Nephron progenitor cell (in vitro differentiated cells): ENCODE results near the gene SRPRB.

Source experiments
- DNase-seq: peaks from one replicate; pipeline ENCODE4 v3.0.0; 2021
- H3K27ac Mint-ChIP-seq: 2 replicates; pipeline ENCODE4 v1.8.0; 2021; ENCODE audit warnings: mild to moderate bottlenecking, moderate library complexity, mixed read lengths
- H3K27me3 Mint-ChIP-seq: 2 replicates; pipeline ENCODE4 v1.8.0; 2021; ENCODE audit warnings: mild to moderate bottlenecking, low read depth, mixed read lengths; ENCODE audit not compliant: poor library complexity
- H3K36me3 Mint-ChIP-seq: 2 replicates; pipeline ENCODE4 v1.8.0; 2021; ENCODE audit warnings: low read depth, mixed read lengths
- H3K4me1 Mint-ChIP-seq: 2 replicates; pipeline ENCODE4 v1.8.0; 2021; ENCODE audit warnings: mixed read lengths
- H3K4me3 Mint-ChIP-seq: 2 replicates; pipeline ENCODE4 v1.8.0; 2021; ENCODE audit warnings: mild to moderate bottlenecking, moderate library complexity, mixed read lengths
- H3K9me3 Mint-ChIP-seq: 2 replicates; pipeline ENCODE4 v1.8.0; 2021; ENCODE audit warnings: mild to moderate bottlenecking, moderate library complexity, mixed read lengths
- CTCF ChIP-seq: fragments of 200-600 bp; sonication (generic); IDR thresholded peaks from 2 replicates; pipeline ENCODE4 v1.5.0; 2021; ENCODE audit warnings: antibody characterized with exemption

The SRPRB gene

GRCh38 chr3:133759740-133760305 is 45.8 kb upstream of the SRPRB start:
- no peaks in the 10 kb centered on the region for H3K36me3 Mint-ChIP-seq
- no peak overlapping the region for H3K4me3 Mint-ChIP-seq
- H3K9me3 Mint-ChIP-seq, result no peaks in the 10 kb centered on the region
- no peak overlapping the region for H3K27ac Mint-ChIP-seq
- peaks cover 27% of the 10 kb centered on the region for H3K27me3 Mint-ChIP-seq
- no peak for TF ChIP-seq CTCF
- no peak for DNase-seq
- H3K4me1 Mint-ChIP-seq, result no peaks in the 10 kb centered on the region

GRCh38 chr3:133760916-133761315 is 44.7 kb upstream of the SRPRB start:
- Mint-ChIP-seq H3K4me3 (no peak overlapping the region), H3K27ac (no peak overlapping the region), H3K27me3 (peaks cover 34% of the 10 kb centered on the region), H3K9me3 (no peaks in the 10 kb centered on the region), H3K4me1 (no peaks in the 10 kb centered on the region), H3K36me3 (no peaks in the 10 kb centered on the region)
- TF ChIP-seq CTCF, result no peak
- no peak for DNase-seq

GRCh38 chr3:133761605-133762484 is 43.8 kb upstream of the SRPRB start:
- no peak for DNase-seq

GRCh38 chr3:133762539-133762938 is 43.1 kb upstream of the SRPRB start:
- H3K27me3 Mint-ChIP-seq, result peaks cover 41% of the 10 kb centered on the region
- H3K9me3 Mint-ChIP-seq, result no peaks in the 10 kb centered on the region
- no peak overlapping the region for H3K4me3 Mint-ChIP-seq
- no peaks in the 10 kb centered on the region for H3K36me3 Mint-ChIP-seq
- DNase-seq, result no peak
- TF ChIP-seq CTCF, result no peak
- no peaks in the 10 kb centered on the region for H3K4me1 Mint-ChIP-seq
- no peak overlapping the region for H3K27ac Mint-ChIP-seq

More at GRCh38 chr3:133761605-133762484, 43.8 kb upstream of the SRPRB start:
- Mint-ChIP-seq H3K27me3 (peaks cover 41% of the 10 kb centered on the region), H3K4me3 (no peak overlapping the region), H3K27ac (no peak overlapping the region), H3K4me1 (no peaks in the 10 kb centered on the region), H3K36me3 (no peaks in the 10 kb centered on the region), H3K9me3 (no peaks in the 10 kb centered on the region)
- TF ChIP-seq CTCF, result no peak

GRCh38 chr3:133763797-133764683 is 41.6 kb upstream of the SRPRB start:
- H3K27me3 Mint-ChIP-seq, result peaks cover 46% of the 10 kb centered on the region
- DNase-seq, result no peak
- no peaks in the 10 kb centered on the region for H3K4me1 Mint-ChIP-seq

More at GRCh38 chr3:133763797-133764683, 41.6 kb upstream of the SRPRB start:
- Mint-ChIP-seq H3K4me3 (no peak overlapping the region), H3K36me3 (no peaks in the 10 kb centered on the region), H3K9me3 (no peaks in the 10 kb centered on the region), H3K27ac (no peak overlapping the region)
- no peak for TF ChIP-seq CTCF
